ENCODE results near the gene QKI.
A peak's percentile ranks its signal among the peaks of the same experiment; 100 is the strongest.
"Not testable (repeated sequence)": the region's sequence is repeated elsewhere in the genome, so short reads cannot be mapped to it uniquely, and the experiment has no call there.

Gene QKI

GRCh38 chr6:163414946-163415619, 565 bp downstream of the QKI start:
- DNase-seq (ENCODE audit: low spot score) = peak; percentile 6

DNA sequence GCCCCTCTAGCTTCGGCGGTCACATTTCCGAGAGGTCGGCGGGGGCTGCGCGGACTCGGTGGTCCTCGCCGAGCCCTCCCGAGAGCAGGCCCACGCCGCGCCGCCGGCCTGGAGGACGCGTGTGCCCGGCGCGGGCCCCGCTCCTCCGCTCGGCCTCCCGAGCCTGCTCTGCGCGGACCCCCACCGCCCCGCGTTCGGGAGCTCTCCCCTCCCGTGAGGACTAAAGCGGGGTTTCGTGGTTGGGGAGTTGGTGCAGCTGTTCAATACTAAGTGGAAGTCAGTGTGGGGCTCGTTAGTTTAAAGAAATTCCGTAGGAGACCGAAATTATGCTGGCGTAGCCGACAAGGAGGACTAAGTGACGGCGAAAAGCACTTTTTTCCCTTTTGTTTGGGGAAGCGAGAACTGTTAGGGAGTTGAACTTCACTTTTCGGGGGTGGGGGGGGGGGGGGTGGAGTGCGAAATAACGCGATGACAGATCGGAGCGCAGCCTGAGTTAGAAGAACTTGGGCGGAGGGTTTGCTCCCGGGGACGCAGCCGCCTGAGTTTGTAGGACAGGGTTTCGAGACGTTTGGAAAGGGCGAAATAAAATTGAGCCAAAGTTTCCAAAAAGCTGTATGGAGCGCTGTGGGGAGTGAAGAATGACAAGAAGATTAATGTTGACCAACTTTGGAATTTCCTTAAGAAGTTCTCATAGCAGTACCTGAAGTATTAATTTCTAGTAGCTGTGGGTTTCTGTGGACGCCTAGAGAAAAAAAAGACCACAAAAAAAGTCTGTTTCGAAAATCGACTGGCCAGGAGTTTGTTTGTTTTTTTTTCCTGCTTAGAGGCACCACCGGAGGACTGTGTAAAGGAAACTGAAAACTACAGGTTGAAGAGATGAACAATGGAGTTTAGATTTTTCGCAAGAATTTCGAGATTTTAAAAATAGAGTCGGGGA, 1.4 kb downstream of the QKI start:
- peak; percentile 4 for DNase-seq (ENCODE audit: low spot score)

DNA sequence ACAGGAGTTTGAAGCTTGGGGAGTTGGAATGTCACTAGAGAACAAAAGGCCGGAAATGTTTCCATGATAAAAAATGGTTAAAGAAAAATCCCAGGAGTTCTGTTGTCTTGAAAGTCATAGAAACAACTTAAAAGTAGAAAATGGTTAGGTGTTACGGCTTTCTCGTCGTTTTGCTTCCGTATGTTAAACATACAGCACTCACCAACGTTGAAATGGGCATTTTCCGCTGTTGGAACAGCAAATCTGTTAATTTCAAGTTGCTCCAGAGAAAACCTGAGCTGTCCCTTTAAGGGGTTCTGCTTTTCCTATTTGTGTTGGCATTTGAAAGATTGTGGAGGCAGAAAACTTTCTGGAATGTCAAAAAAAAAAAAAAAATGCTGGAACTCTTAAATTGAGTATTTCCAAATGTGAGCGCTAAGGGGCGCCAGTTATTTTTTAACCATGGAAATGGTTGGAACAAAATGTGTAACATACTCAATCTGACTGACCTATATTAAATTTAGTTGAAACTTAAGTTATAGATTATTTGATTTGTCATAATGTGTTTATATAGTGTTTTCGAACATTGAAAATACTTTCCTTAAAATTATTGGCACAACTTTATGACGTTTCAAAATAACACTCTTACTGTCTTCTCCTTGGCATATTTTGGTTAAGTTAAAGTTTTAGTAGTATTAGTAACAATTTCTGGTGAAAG, 2.2 kb downstream of the QKI start:
- DNase-seq (ENCODE audit: low spot score) = peak; percentile 63

DNA sequence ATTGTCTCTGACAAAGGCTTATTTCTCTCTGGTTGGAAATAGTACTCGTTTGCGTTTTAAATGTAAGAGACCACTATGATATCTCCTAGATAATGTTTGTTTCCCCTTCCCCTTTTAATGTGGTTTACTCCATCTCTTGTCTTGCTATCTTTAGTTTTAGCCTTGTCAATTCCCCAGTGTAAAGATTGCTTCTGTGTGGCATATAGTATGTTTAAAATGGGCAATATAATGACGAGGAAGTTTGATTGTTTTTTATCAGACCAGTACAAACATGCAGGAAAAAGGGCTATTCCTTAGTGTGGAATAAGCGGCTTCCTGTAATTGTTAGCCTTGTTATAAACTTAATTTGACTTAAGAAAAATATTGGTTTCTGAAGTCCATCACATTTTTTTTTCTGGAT, 3.1 kb downstream of the QKI start:
- peak; percentile 6 for DNase-seq (ENCODE audit: low spot score)

DNA sequence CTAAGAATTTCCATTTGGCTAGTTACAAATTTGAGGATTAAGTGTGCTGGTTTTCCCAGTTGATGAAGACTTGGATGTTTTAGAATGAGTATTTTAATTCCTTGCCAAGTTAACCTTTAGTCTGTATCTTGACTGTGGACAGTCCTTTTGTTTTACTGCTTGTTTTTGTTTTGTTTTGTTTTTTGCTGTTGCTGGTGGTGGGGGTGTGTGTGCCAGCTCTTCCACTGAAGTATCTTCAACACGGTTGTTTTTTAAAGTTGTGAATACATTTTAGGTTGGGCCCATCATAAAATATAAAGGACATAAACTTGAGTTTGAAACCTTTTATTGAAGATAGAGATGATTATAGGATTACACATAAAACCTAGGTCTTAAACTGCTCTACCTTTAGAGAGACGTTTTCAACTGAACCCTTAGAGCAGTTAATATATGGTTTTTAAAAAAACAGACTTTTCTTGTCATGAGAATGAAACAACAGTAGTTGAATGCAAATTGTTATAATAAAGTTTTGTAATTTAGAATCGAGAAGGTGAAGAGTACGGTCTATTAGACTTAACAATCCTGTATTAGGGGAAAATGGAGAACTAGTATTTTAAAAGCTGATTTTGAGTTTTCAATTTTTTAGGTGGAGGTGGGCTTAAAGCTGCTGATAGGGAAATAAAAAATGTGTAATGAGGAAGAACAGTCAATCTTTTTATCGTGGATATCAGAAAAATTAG, 4.0 kb downstream of the QKI start:
- DNase-seq (ENCODE audit: low spot score) = no peak

GRCh38 chr6:163419413-163420288, 5.1 kb downstream of the QKI start:
- DNase-seq (ENCODE audit: low spot score) = no peak

- no peak for DNase-seq (ENCODE audit: low spot score)
Measured at GRCh38 chr6:163420289-163420614, 5.7 kb downstream of the QKI start.

- no peak for DNase-seq (ENCODE audit: low spot score)
Measured at GRCh38 chr6:163422550-163422949, 8.0 kb downstream of the QKI start.

DNA sequence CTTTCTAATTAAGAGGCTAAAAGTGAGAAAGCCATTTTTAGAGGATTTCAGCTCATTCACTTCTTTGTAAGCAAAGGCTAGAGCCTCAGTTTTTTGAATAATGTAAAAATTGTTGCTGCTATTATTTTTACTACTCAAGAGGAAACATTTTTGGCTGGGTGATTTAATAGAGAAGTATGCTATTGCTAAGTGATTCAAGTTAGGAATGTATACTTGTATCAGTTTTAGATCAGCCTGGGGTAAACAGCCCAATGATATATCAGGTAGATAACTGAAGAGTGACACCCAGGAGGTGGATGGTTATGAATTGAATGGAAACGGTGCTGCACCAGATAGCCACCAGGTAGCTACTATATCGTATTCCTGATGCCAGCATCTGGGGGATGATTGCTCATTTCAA, 9.2 kb downstream of the QKI start:
- DNase-seq (ENCODE audit: low spot score) = no peak

DNA sequence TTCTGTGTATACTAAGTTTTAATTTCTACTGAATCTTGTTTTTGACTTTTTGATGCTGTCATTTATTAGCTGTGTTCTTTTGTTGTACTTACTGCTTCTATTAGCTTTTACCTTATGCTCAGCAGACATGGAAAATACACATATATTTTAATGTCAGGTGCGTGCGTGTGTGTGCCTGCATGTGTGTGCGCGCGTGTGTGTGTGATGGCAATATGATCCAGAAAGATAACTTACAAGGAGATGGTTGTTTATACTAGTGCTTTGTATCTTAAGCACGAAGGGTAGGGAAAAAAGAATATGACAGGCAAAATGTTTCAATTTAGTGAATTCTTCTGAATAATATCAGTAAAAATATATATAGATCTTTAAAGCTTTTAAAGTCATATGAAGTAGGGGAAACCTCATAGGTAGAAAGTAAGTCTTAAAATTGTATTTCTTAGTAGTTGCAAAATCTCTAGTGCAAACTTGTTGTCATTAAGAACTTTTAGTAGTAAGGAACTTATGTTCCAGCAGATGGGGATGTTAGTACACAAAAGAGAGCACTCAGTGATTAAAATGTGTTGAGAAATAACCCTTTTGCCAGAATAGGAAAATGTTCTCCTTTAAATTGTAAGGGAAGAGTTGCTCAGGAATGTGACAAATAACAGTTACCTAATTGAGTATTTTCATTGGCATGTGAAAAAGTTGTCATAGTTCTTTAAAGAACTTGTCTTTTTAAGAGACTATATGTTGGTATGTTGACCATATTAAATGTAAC, 13.2 kb downstream of the QKI start:
- DNase-seq (ENCODE audit: low spot score) = peak; percentile 60

DNA sequence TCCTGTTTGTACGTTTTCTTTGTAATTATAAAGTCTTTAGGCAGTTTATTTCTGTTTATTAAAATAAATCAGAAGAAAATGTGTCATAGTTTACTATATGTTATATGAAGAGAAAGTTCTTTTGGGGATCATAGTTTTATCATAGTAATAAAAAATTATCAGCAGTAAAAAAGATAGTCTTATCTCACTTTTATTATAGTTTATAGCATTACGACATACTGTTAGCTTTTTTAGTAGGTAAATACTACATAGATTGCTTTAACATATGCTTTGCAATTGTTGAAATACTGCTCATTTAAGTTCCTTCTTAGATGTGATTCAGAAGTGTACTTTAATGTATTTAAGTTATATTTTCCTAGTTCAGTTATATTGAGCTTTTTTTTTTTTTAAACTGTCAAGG, 13.9 kb downstream of the QKI start:
- DNase-seq (ENCODE audit: low spot score) = no peak

GRCh38 chr6:163429858-163430448, 15.4 kb downstream of the QKI start:
- DNase-seq (ENCODE audit: low spot score) = no peak

- DNase-seq (ENCODE audit: low spot score) = no peak
Measured at GRCh38 chr6:163432300-163432699, 17.8 kb downstream of the QKI start.

- not testable (repeated sequence) for DNase-seq (ENCODE audit: low spot score)
Measured at GRCh38 chr6:163433486-163433885, 19.0 kb downstream of the QKI start.

- DNase-seq (ENCODE audit: low spot score) = no peak
Measured at GRCh38 chr6:163435023-163435422, 20.5 kb downstream of the QKI start.

GRCh38 chr6:163436843-163437242, 22.3 kb downstream of the QKI start:
- no peak for DNase-seq (ENCODE audit: low spot score)

DNA sequence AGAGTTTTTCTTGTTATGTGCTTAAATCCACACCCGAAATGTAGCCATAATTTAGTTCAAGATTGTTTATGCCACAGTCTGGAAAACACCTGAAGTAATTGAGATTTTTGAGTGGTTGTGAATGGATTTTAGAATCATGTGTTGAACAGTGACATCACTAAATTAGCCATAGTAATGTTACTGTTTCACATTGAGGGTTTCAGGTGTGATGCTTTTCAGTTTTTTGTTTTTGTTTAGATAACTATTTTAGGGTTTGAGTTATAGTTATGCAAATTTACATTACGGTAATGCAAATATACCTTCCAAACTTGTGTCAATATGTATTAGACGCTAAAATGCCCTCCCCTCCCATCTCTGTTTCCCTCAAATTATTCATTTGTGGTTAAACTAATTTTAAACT, 22.9 kb downstream of the QKI start:
- no peak for DNase-seq (ENCODE audit: low spot score)

DNA sequence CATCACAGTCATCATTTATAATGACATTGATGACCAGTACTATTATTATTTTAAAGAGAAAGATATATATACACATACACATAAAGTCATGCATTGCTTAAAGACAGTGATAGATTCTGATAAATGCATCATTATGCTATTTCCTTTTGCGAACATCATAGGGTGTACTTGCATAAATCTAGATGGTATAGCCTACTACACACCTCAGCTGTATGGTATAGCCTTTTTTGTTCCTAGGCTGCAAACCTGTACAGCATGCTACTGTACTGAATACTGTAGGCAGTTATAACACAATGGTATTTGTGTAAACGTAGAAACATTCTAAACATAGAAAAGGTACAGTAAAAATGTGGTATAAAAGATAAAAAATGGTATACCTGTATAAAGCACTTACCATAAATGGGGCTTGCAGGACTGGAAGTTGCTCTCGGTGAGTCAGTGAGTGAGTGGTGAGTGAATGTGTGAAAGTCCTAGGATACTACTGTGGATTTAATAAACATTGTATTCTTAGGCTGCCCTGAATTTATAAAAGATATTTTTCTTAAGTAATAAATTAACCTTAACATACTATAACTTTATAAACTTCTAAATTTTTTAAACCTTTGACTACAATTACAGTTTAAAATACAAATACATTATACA, 23.9 kb downstream of the QKI start:
- no peak for DNase-seq (ENCODE audit: low spot score)

DNA sequence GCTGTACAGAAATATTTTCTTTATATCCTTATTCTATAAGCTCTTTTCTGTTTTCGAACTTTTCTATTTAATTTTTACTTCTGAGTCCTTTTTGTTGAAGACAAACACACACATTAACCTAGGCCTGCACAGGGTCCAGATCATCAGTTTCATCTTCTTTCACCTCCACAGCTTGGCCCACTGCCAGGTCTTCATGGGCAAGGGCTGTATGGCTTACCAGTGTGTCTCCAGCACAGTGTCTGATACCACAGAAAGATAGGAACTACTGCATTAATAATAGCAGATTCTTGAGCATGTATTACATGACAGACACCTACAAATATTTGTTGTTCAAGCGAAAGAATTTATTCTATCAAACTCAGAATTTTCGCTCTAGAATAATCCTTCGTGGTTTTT, 24.4 kb downstream of the QKI start:
- no peak for DNase-seq (ENCODE audit: low spot score)

- DNase-seq (ENCODE audit: low spot score) = not testable (repeated sequence)
Measured at GRCh38 chr6:163439390-163439789, 24.9 kb downstream of the QKI start.
